ENCODE results near the gene XXYLT1. TPM values are rescaled to one million over a fixed set of nuclear protein-coding genes. Genes with fewer than 3 reads are reported as not detected.
A peak's percentile ranks its signal among the peaks of the same experiment; 100 is the strongest.
"Not testable (repeated sequence)": the region's sequence is repeated elsewhere in the genome, so short reads cannot be mapped to it uniquely, and the experiment has no call there.

Gene XXYLT1
- total and polyA plus RNA-seq, 7 donors = 2.5 to 13.8 (median 11.1) TPM

DNA sequence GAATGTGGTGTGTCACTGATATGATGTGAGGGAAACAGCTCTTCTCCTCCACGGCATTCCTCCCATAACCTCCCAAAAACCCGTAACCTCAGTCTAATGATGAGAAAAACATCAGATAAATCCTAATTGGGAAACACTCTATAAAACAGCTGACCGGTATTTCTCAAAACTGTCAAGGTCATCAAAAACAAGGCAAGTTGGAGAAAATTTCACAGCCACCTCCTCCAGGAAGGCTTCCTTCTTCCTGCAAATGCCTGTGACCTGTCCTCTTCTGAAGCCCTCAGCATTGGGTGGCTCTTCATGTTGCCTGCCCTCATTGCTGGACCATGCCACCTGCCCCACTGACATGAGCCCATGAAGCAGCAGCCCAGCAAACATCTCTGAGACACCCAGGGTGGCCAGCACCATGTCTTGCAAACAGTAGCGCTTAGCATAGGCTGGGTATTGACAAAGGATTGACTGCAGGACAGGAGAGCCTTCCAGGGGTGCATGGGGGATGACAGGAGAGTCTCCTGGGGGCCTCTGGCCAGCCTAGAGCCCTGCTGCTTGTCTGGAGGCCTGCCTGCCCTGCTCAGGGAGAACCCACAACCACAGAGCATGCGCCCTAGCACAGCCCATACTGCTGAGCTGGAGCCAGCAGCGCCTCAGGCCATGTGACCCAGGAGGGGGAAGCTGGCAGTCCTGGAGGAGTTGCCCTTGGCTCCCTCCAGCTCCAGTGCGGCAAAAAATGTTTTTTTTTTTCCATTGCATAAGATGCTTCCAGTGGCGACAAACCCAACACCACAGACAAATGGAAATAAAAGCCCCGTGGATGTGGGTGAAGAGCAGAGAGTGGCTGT, 49.7 kb downstream of the XXYLT1 start:
- Histone ChIP-seq H3K9me3 (no peaks in the 10 kb centered on the region), H3K36me3 (no peaks in the 10 kb centered on the region), H3K27ac (peak overlapping the region; percentile 73 to 84 (median 80)), H3K4me1 (peaks cover 0 to 57% (median 44%) of the 10 kb centered on the region in 4 donors), H3K27me3 (no peaks in the 10 kb centered on the region), H3K4me3 (no peak overlapping the region)
- 82 to 92% methylated on average over 9 of the region's 9 CpGs for WGBS, 2 donors
- DNase-seq = peak; percentile 90
- intact Hi-C loops (cut with DNase I) = no loop called here
- TF ChIP-seq POLR2AphosphoS5 (IDR thresholded peaks at IDR 0.05) = peak in 2 of 4 donors; percentile 15 to 49
- peak in 1 of 4 donors; percentile 31 for TF ChIP-seq EP300 (IDR thresholded peaks at IDR 0.05)
- TF ChIP-seq, protein P1, sequence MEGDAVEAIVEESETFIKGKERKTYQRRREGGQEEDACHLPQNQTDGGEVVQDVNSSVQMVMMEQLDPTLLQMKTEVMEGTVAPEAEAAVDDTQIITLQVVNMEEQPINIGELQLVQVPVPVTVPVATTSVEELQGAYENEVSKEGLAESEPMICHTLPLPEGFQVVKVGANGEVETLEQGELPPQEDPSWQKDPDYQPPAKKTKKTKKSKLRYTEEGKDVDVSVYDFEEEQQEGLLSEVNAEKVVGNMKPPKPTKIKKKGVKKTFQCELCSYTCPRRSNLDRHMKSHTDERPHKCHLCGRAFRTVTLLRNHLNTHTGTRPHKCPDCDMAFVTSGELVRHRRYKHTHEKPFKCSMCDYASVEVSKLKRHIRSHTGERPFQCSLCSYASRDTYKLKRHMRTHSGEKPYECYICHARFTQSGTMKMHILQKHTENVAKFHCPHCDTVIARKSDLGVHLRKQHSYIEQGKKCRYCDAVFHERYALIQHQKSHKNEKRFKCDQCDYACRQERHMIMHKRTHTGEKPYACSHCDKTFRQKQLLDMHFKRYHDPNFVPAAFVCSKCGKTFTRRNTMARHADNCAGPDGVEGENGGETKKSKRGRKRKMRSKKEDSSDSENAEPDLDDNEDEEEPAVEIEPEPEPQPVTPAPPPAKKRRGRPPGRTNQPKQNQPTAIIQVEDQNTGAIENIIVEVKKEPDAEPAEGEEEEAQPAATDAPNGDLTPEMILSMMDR (IDR thresholded peaks at IDR 0.05) = no peak
- no peak for TF ChIP-seq POLR2A (IDR thresholded peaks at IDR 0.05)

DNA sequence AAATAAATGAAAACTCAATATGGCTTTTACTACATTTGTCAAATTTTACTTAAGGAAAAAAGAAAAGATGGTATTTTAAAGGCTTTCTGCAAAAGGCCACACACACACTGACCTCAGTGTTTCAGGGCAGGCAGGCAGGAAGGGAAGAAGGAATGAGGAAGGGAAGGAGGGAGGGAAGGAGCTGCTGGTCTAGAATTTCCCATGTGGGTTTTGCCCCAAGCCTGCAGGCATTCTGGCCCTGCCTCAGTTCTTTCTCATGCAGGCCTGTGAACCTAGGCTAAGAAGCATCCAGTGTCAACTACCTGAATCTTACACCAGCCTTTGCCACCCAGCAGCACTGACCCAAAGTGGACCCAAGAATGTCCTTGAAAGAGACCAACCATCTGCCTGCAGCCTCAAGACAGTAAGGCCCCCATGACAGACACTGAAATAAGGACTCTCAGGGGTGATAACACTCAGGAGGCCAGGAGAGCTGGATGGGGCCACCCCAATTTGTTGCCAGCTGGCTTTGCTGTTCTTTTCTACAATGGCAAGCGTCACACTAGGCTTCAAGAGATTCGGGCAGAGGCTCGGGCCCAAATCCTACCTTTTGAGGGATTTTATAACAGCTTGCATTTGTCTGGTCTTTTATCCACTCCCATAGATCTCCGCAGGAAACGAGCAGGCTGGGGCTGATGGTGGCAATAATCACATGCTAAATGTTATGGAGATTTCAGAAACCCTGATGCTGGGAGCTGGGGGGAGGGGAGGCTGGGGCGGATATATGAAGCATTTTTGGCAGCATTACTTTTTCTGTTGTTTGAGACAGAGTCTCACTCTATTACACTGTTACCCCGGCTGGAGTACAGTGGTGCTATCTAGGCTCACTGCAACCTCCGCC, 51.4 kb downstream of the XXYLT1 start:
- WGBS, 2 donors = 84 to 95% methylated on average over 8 of the region's 8 CpGs
- H3K36me3 ChIP-seq = no peaks in the 10 kb centered on the region
- H3K4me1 ChIP-seq = peaks cover 0 to 52% (median 39%) of the 10 kb centered on the region in 4 donors
- DNase-seq = peak; percentile 57
- no peak overlapping the region for H3K4me3 ChIP-seq
- intact Hi-C loops (cut with DNase I) = no loop called here
- H3K27me3 ChIP-seq = no peaks in the 10 kb centered on the region
- TF ChIP-seq EP300 (IDR thresholded peaks at IDR 0.05) (no peak), POLR2A (IDR thresholded peaks at IDR 0.05) (no peak)
- H3K27ac ChIP-seq = peak overlapping the region; percentile 3 to 84 (median 43)
- H3K9me3 ChIP-seq = no peaks in the 10 kb centered on the region

DNA sequence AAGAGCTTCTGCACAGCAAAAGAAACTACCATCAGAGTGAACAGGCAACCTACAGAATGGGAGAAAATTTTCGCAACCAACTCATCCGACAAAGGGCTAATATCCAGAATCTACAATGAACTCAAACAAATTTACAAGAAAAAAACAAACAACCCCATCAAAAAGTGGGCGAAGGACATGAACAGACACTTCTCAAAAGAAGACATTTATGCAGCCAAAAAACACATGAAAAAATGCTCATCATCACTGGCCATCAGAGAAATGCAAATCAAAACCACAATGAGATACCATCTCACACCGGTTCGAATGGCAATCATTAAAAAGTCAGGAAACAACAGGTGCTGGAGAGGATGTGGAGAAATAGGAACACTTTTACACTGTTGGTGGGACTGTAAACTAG, 52.6 kb downstream of the XXYLT1 start:
- H3K4me1 ChIP-seq = peaks cover 0 to 39% (median 27%) of the 10 kb centered on the region in 4 donors
- H3K4me3 ChIP-seq; H3K36me3 ChIP-seq; DNase-seq; H3K9me3 ChIP-seq; H3K27me3 ChIP-seq; intact Hi-C loops (cut with DNase I); H3K27ac ChIP-seq: not testable (repeated sequence)
- WGBS, 2 donors = 87 to 91% methylated on average over 2 of the region's 5 CpGs

DNA sequence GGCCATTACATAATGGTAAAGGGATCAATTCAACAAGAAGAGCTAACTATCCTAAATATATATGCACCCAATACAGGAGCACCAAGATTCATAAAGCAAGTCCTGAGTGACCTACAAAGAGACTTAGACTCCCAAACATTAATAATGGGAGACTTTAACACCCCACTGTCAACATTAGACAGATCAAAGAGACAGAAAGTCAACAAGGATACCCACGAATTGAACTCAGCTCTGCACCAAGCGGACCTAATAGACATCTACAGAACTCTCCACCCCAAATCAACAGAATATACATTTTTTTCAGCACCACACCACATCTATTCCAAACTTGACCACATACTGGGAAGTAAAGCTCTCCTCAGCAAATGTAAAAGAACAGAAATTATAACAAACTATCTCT, 55.4 kb downstream of the XXYLT1 start:
- H3K27ac ChIP-seq; H3K9me3 ChIP-seq; H3K27me3 ChIP-seq; DNase-seq; H3K36me3 ChIP-seq; intact Hi-C loops (cut with DNase I); H3K4me3 ChIP-seq: not testable (repeated sequence)
- WGBS, 2 donors = 77 to 81% methylated on average over 2 of the region's 2 CpGs
- peaks cover 0 to 22% (median 11%) of the 10 kb centered on the region in 4 donors for H3K4me1 ChIP-seq

DNA sequence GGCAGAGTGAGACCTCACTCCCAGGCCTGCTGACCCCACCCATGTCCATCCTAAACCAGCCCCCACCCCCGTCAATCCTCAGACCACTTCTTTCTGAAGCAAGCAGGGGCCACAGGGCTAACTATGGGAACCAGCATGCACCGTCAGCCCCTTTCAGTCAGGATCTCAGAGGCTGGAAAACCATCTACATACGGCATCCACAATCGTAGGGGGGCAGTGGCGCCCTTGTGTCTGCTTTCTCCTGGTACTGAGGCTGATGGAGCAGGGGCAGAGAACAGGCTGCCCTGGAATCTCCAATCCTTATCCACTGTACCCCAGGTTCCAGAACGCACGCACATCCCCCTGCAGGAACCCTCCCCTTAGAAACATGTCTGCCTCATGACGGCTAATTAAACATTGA, 56.6 kb downstream of the XXYLT1 start:
- intact Hi-C loops (cut with DNase I) = no loop called here
- WGBS, 2 donors = 96% methylated on average over 8 of the region's 8 CpGs
- H3K27me3 ChIP-seq = no peaks in the 10 kb centered on the region
- peak; percentile 33 for DNase-seq
- H3K4me3 ChIP-seq = no peak overlapping the region
- H3K9me3 ChIP-seq = no peaks in the 10 kb centered on the region
- TF ChIP-seq POLR2A (IDR thresholded peaks at IDR 0.05) (no peak), POLR2AphosphoS5 (IDR thresholded peaks at IDR 0.05) (no peak), EP300 (IDR thresholded peaks at IDR 0.05) (no peak)
- TF ChIP-seq, protein P1 (IDR thresholded peaks at IDR 0.05) = no peak
- H3K4me1 ChIP-seq = peaks cover 0 to 22% (median 21%) of the 10 kb centered on the region in 4 donors
- no peaks in the 10 kb centered on the region for H3K36me3 ChIP-seq
- no peak overlapping the region for H3K27ac ChIP-seq
